HepG2 (cell line): ENCODE measurements around the gene DPH1. TPM values are rescaled to one million over a fixed set of nuclear protein-coding genes. Genes with fewer than 3 reads are reported as not detected.

Source experiments
- FLYWCH1 ChIP-seq: sonication (generic); formaldehyde crosslinking; IDR thresholded peaks from 2 replicates; pipeline ENCODE4 v1.8.1; 2023; ENCODE audit warnings: mild to moderate bottlenecking, missing genetic modification reagents
- FOSL1 ChIP-seq: sonication (generic); formaldehyde crosslinking; IDR thresholded peaks from 2 replicates; pipeline ENCODE4 v1.9.0; 2021; ENCODE audit warnings: missing genetic modification reagents, borderline replicate concordance
- HNRNPH1 ChIP-seq: fragments of 200-400 bp; formaldehyde crosslinking; optimal IDR thresholded peaks from 2 replicates; pipeline ENCODE3; 2017; ENCODE audit warnings: mild to moderate bottlenecking, low read depth, low read length
- REXO4 ChIP-seq: sonication (generic); formaldehyde crosslinking; IDR thresholded peaks from 2 replicates; pipeline ENCODE4 v1.8.0; 2022; ENCODE audit warnings: missing genetic modification reagents, mild to moderate bottlenecking, borderline replicate concordance
- RORA ChIP-seq: sonication (generic); formaldehyde crosslinking; IDR thresholded peaks from 2 replicates; pipeline ENCODE4 v1.5.0; 2020; ENCODE audit warnings: mild to moderate bottlenecking, missing genetic modification reagents, moderate library complexity
- ZNF207 ChIP-seq: fragments of 450-650 bp; IDR thresholded peaks from 2 replicates; pipeline ENCODE4 v1.6.1; 2016; ENCODE audit warnings: antibody characterized with exemption, borderline replicate concordance
- polyA plus RNA-seq, 8 experiments: library from polyadenylated mRNA; depleted of rRNA in 3 of 8; stranded (reverse) in 7 of 8; unstranded in 1 of 8; fragments of >200 nt; fragmentation: Illumina TruSeq in 4 of 8; extraction: Trizol in 4 of 8; gene quantifications; 2 replicates each; pipeline versions ENCODE4 v1.2.1 to v1.2.3, GENCODE V29; 2011 to 2016; ENCODE audit warnings: low read depth in 4 of 8, missing spikeins in 1 of 8, mixed read lengths in 1 of 8; ENCODE audit not compliant: insufficient read depth in 1 of 8
- total RNA-seq, 5 experiments: library from RNA; depleted of rRNA; stranded (reverse); fragments of >200 nt; fragmentation: Illumina TruSeq; extraction: Trizol; gene quantifications; 2 replicates each; pipeline ENCODE4 v1.2.3, GENCODE V29; 2016; ENCODE audit warnings: low read depth in 1 of 5
- TF ChIP-seq, protein P1 (sequence below): sonication (generic); formaldehyde crosslinking; IDR thresholded peaks from 2 replicates; pipeline ENCODE4 v1.5.1; 2020; ENCODE audit warnings: mild to moderate bottlenecking, missing genetic modification reagents
- TF ChIP-seq, protein P2 (sequence below): sonication (generic); formaldehyde crosslinking; IDR thresholded peaks from 2 replicates; pipeline ENCODE4 v1.5.0; 2020; ENCODE audit warnings: mild to moderate bottlenecking, missing genetic modification reagents, borderline replicate concordance
- TF ChIP-seq, protein P3 (sequence below), 2 experiments: IDR thresholded peaks; 2 replicates each; pipeline ENCODE4 v1.6.1; 2011 to 2012; ENCODE audit warnings: low read length in 2 of 2, borderline replicate concordance in 1 of 2, low read depth in 1 of 2, mild to moderate bottlenecking in 1 of 2, moderate library complexity in 1 of 2
- TF ChIP-seq, protein P4 (sequence below): sonication (generic); formaldehyde crosslinking; IDR thresholded peaks from 2 replicates; pipeline ENCODE4 v1.4.0; 2020; ENCODE audit warnings: missing genetic modification reagents
- TF ChIP-seq, protein P5 (sequence below): sonication (generic); formaldehyde crosslinking; IDR thresholded peaks from 2 replicates; pipeline ENCODE4 v1.5.1; 2020; ENCODE audit warnings: missing genetic modification reagents, mild to moderate bottlenecking, borderline replicate concordance

The DPH1 gene
- total and polyA plus RNA-seq, 2 of the 13 experiments (the other 11 are each of a cell fraction or from before 2014, with no cell fraction given), result 25.3 to 42.8 TPM

DNA sequence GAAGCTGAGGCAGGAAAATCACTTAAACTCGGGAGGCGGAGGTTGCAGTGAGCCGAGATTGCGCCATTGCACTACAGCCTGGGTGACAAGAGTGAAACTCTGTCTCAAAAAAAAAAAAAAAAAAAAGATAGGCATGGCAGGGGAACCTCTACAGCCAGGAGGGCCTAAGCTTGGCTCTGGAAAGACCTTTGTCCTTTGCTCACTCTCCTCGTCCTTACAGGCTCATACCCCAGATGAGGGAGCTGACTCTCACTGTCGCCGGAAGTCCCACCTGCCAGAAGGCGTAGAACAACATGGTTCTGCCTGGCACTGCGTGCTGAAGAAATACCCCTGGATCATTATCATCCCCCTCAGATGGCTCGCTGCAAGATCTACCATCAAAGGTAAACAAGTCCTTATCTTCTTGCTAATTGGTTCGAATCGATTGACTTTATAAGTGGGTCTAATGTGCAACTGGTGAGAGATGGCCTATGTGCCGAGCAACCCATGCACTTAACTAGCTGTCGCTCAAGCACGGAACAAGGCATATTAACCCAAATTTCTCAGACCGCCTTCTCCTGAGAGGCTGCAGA lies 34.5 kb upstream of the DPH1 start (continued):
- TF ChIP-seq, protein P1, sequence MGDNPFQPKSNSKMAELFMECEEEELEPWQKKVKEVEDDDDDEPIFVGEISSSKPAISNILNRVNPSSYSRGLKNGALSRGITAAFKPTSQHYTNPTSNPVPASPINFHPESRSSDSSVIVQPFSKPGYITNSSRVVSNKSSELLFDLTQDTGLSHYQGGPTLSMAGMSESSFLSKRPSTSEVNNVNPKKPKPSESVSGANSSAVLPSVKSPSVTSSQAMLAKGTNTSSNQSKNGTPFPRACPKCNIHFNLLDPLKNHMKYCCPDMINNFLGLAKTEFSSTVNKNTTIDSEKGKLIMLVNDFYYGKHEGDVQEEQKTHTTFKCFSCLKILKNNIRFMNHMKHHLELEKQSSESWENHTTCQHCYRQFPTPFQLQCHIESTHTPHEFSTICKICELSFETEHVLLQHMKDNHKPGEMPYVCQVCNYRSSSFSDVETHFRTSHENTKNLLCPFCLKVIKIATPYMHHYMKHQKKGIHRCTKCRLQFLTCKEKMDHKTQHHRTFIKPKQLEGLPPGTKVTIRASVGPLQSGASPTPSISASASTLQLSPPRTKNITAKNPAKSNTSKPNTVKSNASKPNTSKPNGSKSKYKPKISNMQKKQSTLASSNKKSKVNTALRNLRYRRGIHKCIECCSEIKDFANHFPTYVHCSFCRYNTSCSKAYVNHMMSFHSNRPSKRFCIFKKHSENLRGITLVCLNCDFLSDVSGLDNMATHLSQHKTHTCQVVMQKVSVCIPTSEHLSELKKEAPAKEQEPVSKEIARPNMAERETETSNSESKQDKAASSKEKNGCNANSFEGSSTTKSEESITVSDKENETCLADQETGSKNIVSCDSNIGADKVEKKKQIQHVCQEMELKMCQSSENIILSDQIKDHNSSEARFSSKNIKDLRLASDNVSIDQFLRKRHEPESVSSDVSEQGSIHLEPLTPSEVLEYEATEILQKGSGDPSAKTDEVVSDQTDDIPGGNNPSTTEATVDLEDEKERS (CRISPR knock-in tag), result no peak
- no peak for TF ChIP-seq FOSL1 (CRISPR knock-in tag)
- TF ChIP-seq FLYWCH1 (CRISPR knock-in tag), result no peak
- TF ChIP-seq, protein P2, sequence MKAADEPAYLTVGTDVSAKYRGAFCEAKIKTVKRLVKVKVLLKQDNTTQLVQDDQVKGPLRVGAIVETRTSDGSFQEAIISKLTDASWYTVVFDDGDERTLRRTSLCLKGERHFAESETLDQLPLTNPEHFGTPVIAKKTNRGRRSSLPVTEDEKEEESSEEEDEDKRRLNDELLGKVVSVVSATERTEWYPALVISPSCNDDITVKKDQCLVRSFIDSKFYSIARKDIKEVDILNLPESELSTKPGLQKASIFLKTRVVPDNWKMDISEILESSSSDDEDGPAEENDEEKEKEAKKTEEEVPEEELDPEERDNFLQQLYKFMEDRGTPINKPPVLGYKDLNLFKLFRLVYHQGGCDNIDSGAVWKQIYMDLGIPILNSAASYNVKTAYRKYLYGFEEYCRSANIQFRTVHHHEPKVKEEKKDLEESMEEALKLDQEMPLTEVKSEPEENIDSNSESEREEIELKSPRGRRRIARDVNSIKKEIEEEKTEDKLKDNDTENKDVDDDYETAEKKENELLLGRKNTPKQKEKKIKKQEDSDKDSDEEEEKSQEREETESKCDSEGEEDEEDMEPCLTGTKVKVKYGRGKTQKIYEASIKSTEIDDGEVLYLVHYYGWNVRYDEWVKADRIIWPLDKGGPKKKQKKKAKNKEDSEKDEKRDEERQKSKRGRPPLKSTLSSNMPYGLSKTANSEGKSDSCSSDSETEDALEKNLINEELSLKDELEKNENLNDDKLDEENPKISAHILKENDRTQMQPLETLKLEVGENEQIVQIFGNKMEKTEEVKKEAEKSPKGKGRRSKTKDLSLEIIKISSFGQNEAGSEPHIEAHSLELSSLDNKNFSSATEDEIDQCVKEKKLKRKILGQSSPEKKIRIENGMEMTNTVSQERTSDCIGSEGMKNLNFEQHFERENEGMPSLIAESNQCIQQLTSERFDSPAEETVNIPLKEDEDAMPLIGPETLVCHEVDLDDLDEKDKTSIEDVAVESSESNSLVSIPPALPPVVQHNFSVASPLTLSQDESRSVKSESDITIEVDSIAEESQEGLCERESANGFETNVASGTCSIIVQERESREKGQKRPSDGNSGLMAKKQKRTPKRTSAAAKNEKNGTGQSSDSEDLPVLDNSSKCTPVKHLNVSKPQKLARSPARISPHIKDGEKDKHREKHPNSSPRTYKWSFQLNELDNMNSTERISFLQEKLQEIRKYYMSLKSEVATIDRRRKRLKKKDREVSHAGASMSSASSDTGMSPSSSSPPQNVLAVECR, result peak; percentile 62; the same call in 1 of the 2 replicates
- TF ChIP-seq REXO4 (CRISPR knock-in tag), result no peak
- TF ChIP-seq HNRNPH1, result no peak
- TF ChIP-seq, protein P3, sequence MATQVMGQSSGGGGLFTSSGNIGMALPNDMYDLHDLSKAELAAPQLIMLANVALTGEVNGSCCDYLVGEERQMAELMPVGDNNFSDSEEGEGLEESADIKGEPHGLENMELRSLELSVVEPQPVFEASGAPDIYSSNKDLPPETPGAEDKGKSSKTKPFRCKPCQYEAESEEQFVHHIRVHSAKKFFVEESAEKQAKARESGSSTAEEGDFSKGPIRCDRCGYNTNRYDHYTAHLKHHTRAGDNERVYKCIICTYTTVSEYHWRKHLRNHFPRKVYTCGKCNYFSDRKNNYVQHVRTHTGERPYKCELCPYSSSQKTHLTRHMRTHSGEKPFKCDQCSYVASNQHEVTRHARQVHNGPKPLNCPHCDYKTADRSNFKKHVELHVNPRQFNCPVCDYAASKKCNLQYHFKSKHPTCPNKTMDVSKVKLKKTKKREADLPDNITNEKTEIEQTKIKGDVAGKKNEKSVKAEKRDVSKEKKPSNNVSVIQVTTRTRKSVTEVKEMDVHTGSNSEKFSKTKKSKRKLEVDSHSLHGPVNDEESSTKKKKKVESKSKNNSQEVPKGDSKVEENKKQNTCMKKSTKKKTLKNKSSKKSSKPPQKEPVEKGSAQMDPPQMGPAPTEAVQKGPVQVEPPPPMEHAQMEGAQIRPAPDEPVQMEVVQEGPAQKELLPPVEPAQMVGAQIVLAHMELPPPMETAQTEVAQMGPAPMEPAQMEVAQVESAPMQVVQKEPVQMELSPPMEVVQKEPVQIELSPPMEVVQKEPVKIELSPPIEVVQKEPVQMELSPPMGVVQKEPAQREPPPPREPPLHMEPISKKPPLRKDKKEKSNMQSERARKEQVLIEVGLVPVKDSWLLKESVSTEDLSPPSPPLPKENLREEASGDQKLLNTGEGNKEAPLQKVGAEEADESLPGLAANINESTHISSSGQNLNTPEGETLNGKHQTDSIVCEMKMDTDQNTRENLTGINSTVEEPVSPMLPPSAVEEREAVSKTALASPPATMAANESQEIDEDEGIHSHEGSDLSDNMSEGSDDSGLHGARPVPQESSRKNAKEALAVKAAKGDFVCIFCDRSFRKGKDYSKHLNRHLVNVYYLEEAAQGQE (IDR thresholded peaks at IDR 0.05; ENCODE audit: borderline replicate concordance in 1 of 2, low read depth in 1 of 2, low read length in 2 of 2), result no peak
- no peak for TF ChIP-seq RORA
- TF ChIP-seq, protein P4, sequence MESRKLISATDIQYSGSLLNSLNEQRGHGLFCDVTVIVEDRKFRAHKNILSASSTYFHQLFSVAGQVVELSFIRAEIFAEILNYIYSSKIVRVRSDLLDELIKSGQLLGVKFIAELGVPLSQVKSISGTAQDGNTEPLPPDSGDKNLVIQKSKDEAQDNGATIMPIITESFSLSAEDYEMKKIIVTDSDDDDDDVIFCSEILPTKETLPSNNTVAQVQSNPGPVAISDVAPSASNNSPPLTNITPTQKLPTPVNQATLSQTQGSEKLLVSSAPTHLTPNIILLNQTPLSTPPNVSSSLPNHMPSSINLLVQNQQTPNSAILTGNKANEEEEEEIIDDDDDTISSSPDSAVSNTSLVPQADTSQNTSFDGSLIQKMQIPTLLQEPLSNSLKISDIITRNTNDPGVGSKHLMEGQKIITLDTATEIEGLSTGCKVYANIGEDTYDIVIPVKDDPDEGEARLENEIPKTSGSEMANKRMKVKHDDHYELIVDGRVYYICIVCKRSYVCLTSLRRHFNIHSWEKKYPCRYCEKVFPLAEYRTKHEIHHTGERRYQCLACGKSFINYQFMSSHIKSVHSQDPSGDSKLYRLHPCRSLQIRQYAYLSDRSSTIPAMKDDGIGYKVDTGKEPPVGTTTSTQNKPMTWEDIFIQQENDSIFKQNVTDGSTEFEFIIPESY, result no peak
- TF ChIP-seq, protein P5, sequence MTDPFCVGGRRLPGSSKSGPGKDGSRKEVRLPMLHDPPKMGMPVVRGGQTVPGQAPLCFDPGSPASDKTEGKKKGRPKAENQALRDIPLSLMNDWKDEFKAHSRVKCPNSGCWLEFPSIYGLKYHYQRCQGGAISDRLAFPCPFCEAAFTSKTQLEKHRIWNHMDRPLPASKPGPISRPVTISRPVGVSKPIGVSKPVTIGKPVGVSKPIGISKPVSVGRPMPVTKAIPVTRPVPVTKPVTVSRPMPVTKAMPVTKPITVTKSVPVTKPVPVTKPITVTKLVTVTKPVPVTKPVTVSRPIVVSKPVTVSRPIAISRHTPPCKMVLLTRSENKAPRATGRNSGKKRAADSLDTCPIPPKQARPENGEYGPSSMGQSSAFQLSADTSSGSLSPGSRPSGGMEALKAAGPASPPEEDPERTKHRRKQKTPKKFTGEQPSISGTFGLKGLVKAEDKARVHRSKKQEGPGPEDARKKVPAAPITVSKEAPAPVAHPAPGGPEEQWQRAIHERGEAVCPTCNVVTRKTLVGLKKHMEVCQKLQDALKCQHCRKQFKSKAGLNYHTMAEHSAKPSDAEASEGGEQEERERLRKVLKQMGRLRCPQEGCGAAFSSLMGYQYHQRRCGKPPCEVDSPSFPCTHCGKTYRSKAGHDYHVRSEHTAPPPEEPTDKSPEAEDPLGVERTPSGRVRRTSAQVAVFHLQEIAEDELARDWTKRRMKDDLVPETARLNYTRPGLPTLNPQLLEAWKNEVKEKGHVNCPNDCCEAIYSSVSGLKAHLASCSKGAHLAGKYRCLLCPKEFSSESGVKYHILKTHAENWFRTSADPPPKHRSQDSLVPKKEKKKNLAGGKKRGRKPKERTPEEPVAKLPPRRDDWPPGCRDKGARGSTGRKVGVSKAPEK (CRISPR knock-in tag), result no peak
- TF ChIP-seq ZNF207, result no peak
